HG02943 (cell line): Measurements from ENCODE around the gene ZNF311.

Source experiments
- ATAC-seq: cut with Tn5 transposase; IDR thresholded peaks from one replicate; pipeline ENCODE4 v1.9.1; 2021; ENCODE audit warnings: mild to moderate bottlenecking, low read depth, moderate library complexity; ENCODE audit not compliant: unreplicated experiment

The ZNF311 gene

GRCh38 chr6:29005183-29005885 is at the start of gene ZNF311:
Gene ZNF311 (minus strand): TSS chr6:29005315. CDS start chr6:29003954, 1,361 bp downstream.
- no peak for ATAC-seq

GRCh38 chr6:29051680-29052079 is 46.6 kb upstream of the ZNF311 start:
- ATAC-seq: no peak

GRCh38 chr6:29045075-29045474 is 40.0 kb upstream of the ZNF311 start, which contains the start of gene OR2W1:
Gene OR2W1 (minus strand): TSS chr6:29045175. CDS start chr6:29045175, 0 bp downstream.
- ATAC-seq: no peak

- no peak for ATAC-seq
These were observed 30.8 kb upstream of the ZNF311 start for GRCh38 chr6:29035951-29036350.

- no peak for ATAC-seq
These were observed 23.7 kb upstream of the ZNF311 start for GRCh38 chr6:29028821-29029220.

- no peak for ATAC-seq
These were observed 20.9 kb upstream of the ZNF311 start for GRCh38 chr6:29025927-29026585.

GRCh38 chr6:29021434-29021833 is 16.3 kb upstream of the ZNF311 start:
- ATAC-seq: no peak

- ATAC-seq: no peak
These were observed 14.5 kb upstream of the ZNF311 start for GRCh38 chr6:29019629-29020028.

- no peak for ATAC-seq
These were observed 12.3 kb upstream of the ZNF311 start for GRCh38 chr6:29017428-29017802.

GRCh38 chr6:29016559-29017427 is 11.7 kb upstream of the ZNF311 start:
- ATAC-seq: no peak

GRCh38 chr6:29014729-29015608 is 9.9 kb upstream of the ZNF311 start:
- no peak for ATAC-seq

GRCh38 chr6:29011276-29011734 is 6.2 kb upstream of the ZNF311 start:
- ATAC-seq: no peak

- ATAC-seq: no peak
These were observed 4.2 kb upstream of the ZNF311 start for GRCh38 chr6:29009358-29009757.

GRCh38 chr6:29008089-29008488 is 3.0 kb upstream of the ZNF311 start:
- no peak for ATAC-seq

- no peak for ATAC-seq
These were observed 8.1 kb downstream of the ZNF311 start for GRCh38 chr6:28996844-28997510.

GRCh38 chr6:28995093-28995650 is 9.9 kb downstream of the ZNF311 start:
- no peak for ATAC-seq

GRCh38 chr6:28988536-28989311 is 16.4 kb downstream of the ZNF311 start:
- no peak for ATAC-seq

- ATAC-seq: no peak
These were observed 19.5 kb downstream of the ZNF311 start for GRCh38 chr6:28985462-28986164.
